IMR-90 (cell line): Measurements from ENCODE around the gene SH2B2. TPM values are rescaled to one million over a fixed set of nuclear protein-coding genes. Genes with fewer than 3 reads are reported as not detected.
A peak's percentile ranks its signal among the peaks of the same experiment; 100 is the strongest.

ENCODE experiments used
- ATAC-seq: fragments of 200-7000 bp; cut with Tn5 transposase; 2 replicates; pipeline ENCODE4 v1.9.1; 2020; ENCODE audit warnings: low read depth, mild to moderate bottlenecking, moderate library complexity
- BruUV-seq: library from RNA; stranded (reverse); fragments of 400-500 nt; replicated peaks from 2 replicates; lab custom pipeline; 2021; lab: Mats Ljungman, UMichigan
- CTCF ChIA-PET: fragments of 300-600 bp; formaldehyde crosslinking; extraction: SDS; loops from one replicate; lab custom pipeline; 2021; ENCODE audit warnings: antibody characterized with exemption; lab: Yijun Ruan, JAX
- POLR2A ChIA-PET: fragments of 300-600 bp; sonication (Branson Sonifier 250); formaldehyde crosslinking; loops from one replicate; lab custom pipeline; 2022; ENCODE audit warnings: antibody characterized with exemption; ENCODE audit not compliant: unreplicated experiment; lab: Charles Lee
- DNase-seq: peaks from one replicate; pipeline ENCODE4 v3.0.0; 2013
- H2AFZ ChIP-seq: replicated peaks from 2 replicates; pipeline ENCODE3; 2013; ENCODE audit warnings: low read length, mild to moderate bottlenecking; ENCODE audit not compliant: poor library complexity
- H2AK5ac ChIP-seq: 2 replicates; pipeline ENCODE4 v1.6.1; 2013; ENCODE audit warnings: low read depth, low read length, inconsistent platforms
- H2AK9ac ChIP-seq: replicated peaks from 2 replicates; pipeline ENCODE3; 2013; ENCODE audit warnings: mild to moderate bottlenecking, low read depth, low read length, moderate library complexity; ENCODE audit not compliant: poor library complexity
- H2BK120ac ChIP-seq: 2 replicates; pipeline ENCODE4 v1.6.1; 2013; ENCODE audit warnings: low read depth, low read length, inconsistent platforms
- H2BK15ac ChIP-seq: 3 replicates; pipeline ENCODE4 v1.6.1; 2013; ENCODE audit warnings: low read depth, low read length, inconsistent platforms
- H2BK20ac ChIP-seq: 2 replicates; pipeline ENCODE4 v1.6.1; 2013; ENCODE audit warnings: low read depth, mild to moderate bottlenecking, inconsistent platforms, low read length, moderate library complexity
- H2BK5ac ChIP-seq: 2 replicates; pipeline ENCODE4 v1.6.1; 2013; ENCODE audit warnings: mild to moderate bottlenecking, low read depth, low read length, inconsistent platforms; ENCODE audit not compliant: poor library complexity, severe bottlenecking
- H3K14ac ChIP-seq: replicated peaks from 2 replicates; pipeline ENCODE4 v1.6.1; 2013; ENCODE audit warnings: low read depth, low read length, inconsistent platforms
- H3K18ac ChIP-seq: 2 replicates; pipeline ENCODE4 v1.6.1; 2013; ENCODE audit warnings: low read depth, low read length, control low read depth
- H3K23ac ChIP-seq: 2 replicates; pipeline ENCODE4 v1.6.1; 2013; ENCODE audit warnings: low read depth, low read length, inconsistent platforms
- H3K27ac ChIP-seq: 2 replicates; pipeline ENCODE4 v1.5.1; 2013; ENCODE audit warnings: mild to moderate bottlenecking, control low read depth, low read length; ENCODE audit not compliant: insufficient read depth
- H3K27me3 ChIP-seq: 2 replicates; pipeline ENCODE4 v1.6.1; 2013; ENCODE audit warnings: low read length; ENCODE audit not compliant: control insufficient read depth, insufficient read depth
- H3K36me3 ChIP-seq: 2 replicates; pipeline ENCODE4 v1.6.1; 2013; ENCODE audit warnings: low read length, mixed read lengths; ENCODE audit not compliant: control insufficient read depth, insufficient read depth
- H3K4ac ChIP-seq: 2 replicates; pipeline ENCODE4 v1.6.1; 2013; ENCODE audit warnings: low read depth, low read length, inconsistent platforms
- H3K4me1 ChIP-seq: 2 replicates; pipeline ENCODE4 v1.6.1; 2013; ENCODE audit warnings: low read length, mixed read lengths; ENCODE audit not compliant: control insufficient read depth, insufficient read depth
- H3K4me2 ChIP-seq: 2 replicates; pipeline ENCODE4 v1.6.1; 2013; ENCODE audit warnings: low read depth, mild to moderate bottlenecking, control low read depth, low read length, moderate library complexity
- H3K4me3 ChIP-seq: 2 replicates; pipeline ENCODE4 v1.5.1; 2013; ENCODE audit warnings: low read depth, mild to moderate bottlenecking, control low read depth, low read length, moderate library complexity; ENCODE audit not compliant: insufficient read depth
- H3K56ac ChIP-seq: 2 replicates; pipeline ENCODE4 v1.6.1; 2013; ENCODE audit warnings: low read length, inconsistent platforms; ENCODE audit not compliant: insufficient read depth; ENCODE audit errors: extremely low read depth
- H3K79me1 ChIP-seq, 2 experiments: 2 replicates each; pipeline ENCODE4 v1.6.1; 2013; ENCODE audit warnings: low read length in 2 of 2, inconsistent platforms in 1 of 2, low read depth in 1 of 2
- H3K9ac ChIP-seq: 2 replicates; pipeline ENCODE4 v1.6.1; 2013; ENCODE audit warnings: low read depth, low read length, control low read depth
- H3K9me1 ChIP-seq: 2 replicates; pipeline ENCODE4 v1.6.1; 2013; ENCODE audit warnings: low read length, inconsistent platforms; ENCODE audit not compliant: insufficient read depth
- H3K9me3 ChIP-seq: 2 replicates; pipeline ENCODE4 v1.6.1; 2013; ENCODE audit warnings: low read length; ENCODE audit not compliant: control insufficient read depth, insufficient read depth
- H4K20me1 ChIP-seq: 2 replicates; pipeline ENCODE4 v1.6.1; 2013; ENCODE audit warnings: low read length, inconsistent platforms; ENCODE audit not compliant: insufficient read depth
- H4K5ac ChIP-seq: 2 replicates; pipeline ENCODE4 v1.6.1; 2013; ENCODE audit warnings: mild to moderate bottlenecking, low read depth, low read length, control low read depth
- H4K8ac ChIP-seq, 2 experiments: 2 replicates each; pipeline ENCODE4 v1.6.1; 2013; ENCODE audit warnings: low read depth in 2 of 2, low read length in 2 of 2, control low read depth in 1 of 2, inconsistent platforms in 1 of 2
- H4K91ac ChIP-seq: 2 replicates; pipeline ENCODE4 v1.6.1; 2013; ENCODE audit warnings: low read depth, low read length, inconsistent platforms; ENCODE audit not compliant: insufficient read depth
- BHLHE40 ChIP-seq: fragments of 150-350 bp; IDR thresholded peaks from 2 replicates; pipeline ENCODE4 v1.6.1; 2016; ENCODE audit warnings: mild to moderate bottlenecking, low read depth, low read length
- CEBPB ChIP-seq: IDR thresholded peaks from 2 replicates; pipeline ENCODE4 v1.6.1; 2012; ENCODE audit warnings: low read depth, low read length, improper control_type of control experiment
- CHD1 ChIP-seq: IDR thresholded peaks from 2 replicates; pipeline ENCODE4 v1.6.1; 2012; ENCODE audit warnings: low read depth, low read length, improper control_type of control experiment
- ELK1 ChIP-seq: fragments of 150-350 bp; IDR thresholded peaks from 2 replicates; pipeline ENCODE4 v1.6.1; 2016; ENCODE audit warnings: low read depth, mild to moderate bottlenecking, low read length, moderate library complexity, borderline replicate concordance
- FOS ChIP-seq: fragments of 150-350 bp; IDR thresholded peaks from 2 replicates; pipeline ENCODE4 v1.6.1; 2016; ENCODE audit warnings: low read depth, low read length
- MAFK ChIP-seq: IDR thresholded peaks from 2 replicates; pipeline ENCODE4 v1.6.1; 2012; ENCODE audit warnings: low read depth, low read length, improper control_type of control experiment
- MAZ ChIP-seq: IDR thresholded peaks from 2 replicates; pipeline ENCODE4 v1.6.1; 2012; ENCODE audit warnings: low read depth, mild to moderate bottlenecking, low read length, improper control_type of control experiment, moderate library complexity, borderline replicate concordance
- MXI1 ChIP-seq: IDR thresholded peaks from 2 replicates; pipeline ENCODE4 v1.6.1; 2012; ENCODE audit warnings: low read depth, mild to moderate bottlenecking, low read length, moderate library complexity, borderline replicate concordance
- NFE2L2 ChIP-seq: fragments of 150-350 bp; IDR thresholded peaks from 2 replicates; pipeline ENCODE4 v1.6.1; 2016; ENCODE audit warnings: low read depth, mild to moderate bottlenecking, low read length
- POLR2A ChIP-seq: IDR thresholded peaks from 2 replicates; pipeline ENCODE4 v1.6.1; 2012; ENCODE audit warnings: mild to moderate bottlenecking, low read depth, low read length
- RAD21 ChIP-seq: IDR thresholded peaks from 2 replicates; pipeline ENCODE4 v1.6.1; 2012; ENCODE audit warnings: low read length, improper control_type of control experiment
- RCOR1 ChIP-seq: IDR thresholded peaks from 2 replicates; pipeline ENCODE4 v1.6.1; 2012; ENCODE audit warnings: mild to moderate bottlenecking, low read length, improper control_type of control experiment; ENCODE audit not compliant: insufficient replicate concordance
- RFX5 ChIP-seq: IDR thresholded peaks from 2 replicates; pipeline ENCODE4 v1.8.0; 2012; ENCODE audit warnings: low read depth, mild to moderate bottlenecking, low read length, moderate library complexity
- SMC3 ChIP-seq: fragments of 150-350 bp; IDR thresholded peaks from 2 replicates; pipeline ENCODE4 v1.6.1; 2016; ENCODE audit warnings: low read depth, mild to moderate bottlenecking, antibody characterized with exemption, low read length, moderate library complexity
- WGBS, 2 experiments: methylation state at CpG; one replicate each; pipeline versions ENCODE4 v1.1.5 to v1.1.7; 2013; ENCODE audit warnings: missing lambda C conversion rate in 2 of 2; ENCODE audit not compliant: insufficient read length in 1 of 2; ENCODE audit errors: extremely low coverage in 2 of 2; 5-methylcytosine and 5-hydroxymethylcytosine counted together
- dilution Hi-C: fragments of 300-500 bp; cut with HindIII; formaldehyde crosslinking; loops from one replicate; pipeline ENCODE4 v1.14.3; 2018; ENCODE audit warnings: low sequenced_read_pairs; ENCODE audit not compliant: unreplicated experiment
- in situ Hi-C: fragments of 300-500 bp; cut with MboI; formaldehyde crosslinking; loops from 3 replicates; pipeline ENCODE4 v1.14.3; 2019; ENCODE audit warnings: low sequenced_read_pairs, inconsistent platforms, mixed read lengths
- intact Hi-C: fragments of 100-400 bp; cut with micrococcal nuclease; formaldehyde crosslinking; loops from 2 replicates; pipeline ENCODE4 v1.10.0; 2022
- polyA plus RNA-seq, 3 experiments: library from polyadenylated mRNA; depleted of rRNA; stranded (reverse); fragments of >200 nt; gene quantifications; 2 replicates each; pipeline ENCODE4 v1.2.3, GENCODE V29; 2012; ENCODE audit warnings: low replicate concordance in 1 of 3
- total RNA-seq: library from RNA; depleted of rRNA; stranded (reverse); fragments of >200 nt; gene quantifications from 2 replicates; pipeline ENCODE4 v1.2.3, GENCODE V29; 2012
- TF ChIP-seq, protein P1 (sequence below): fragments of 150-350 bp; IDR thresholded peaks from 2 replicates; pipeline ENCODE4 v1.6.1; 2017; ENCODE audit warnings: mild to moderate bottlenecking, antibody characterized with exemption, low read length, low read depth
- TF ChIP-seq, protein P2 (sequence below): conservative IDR thresholded peaks from 2 replicates; pipeline ENCODE4 v1.5.1; 2012; ENCODE audit warnings: mild to moderate bottlenecking, low read depth, low read length, improper control_type of control experiment

Gene SH2B2
- total and polyA plus RNA-seq, 2 of the 4 experiments (the other 2 are of a cell fraction), result 0.36 to 0.99 TPM

- H4K91ac ChIP-seq, result no peak overlapping the region
- H3K4me1 ChIP-seq, result no peaks in the 10 kb centered on the region
- no peak overlapping the region for H3K14ac ChIP-seq
- H2BK15ac ChIP-seq, result no peak overlapping the region
- TF ChIP-seq, protein P1, sequence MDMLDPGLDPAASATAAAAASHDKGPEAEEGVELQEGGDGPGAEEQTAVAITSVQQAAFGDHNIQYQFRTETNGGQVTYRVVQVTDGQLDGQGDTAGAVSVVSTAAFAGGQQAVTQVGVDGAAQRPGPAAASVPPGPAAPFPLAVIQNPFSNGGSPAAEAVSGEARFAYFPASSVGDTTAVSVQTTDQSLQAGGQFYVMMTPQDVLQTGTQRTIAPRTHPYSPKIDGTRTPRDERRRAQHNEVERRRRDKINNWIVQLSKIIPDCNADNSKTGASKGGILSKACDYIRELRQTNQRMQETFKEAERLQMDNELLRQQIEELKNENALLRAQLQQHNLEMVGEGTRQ, result no peak
- TF ChIP-seq RFX5, result no peak
- no peak for TF ChIP-seq MAZ
- TF ChIP-seq NFE2L2, result no peak
- TF ChIP-seq CEBPB, result no peak
- TF ChIP-seq, protein P2, sequence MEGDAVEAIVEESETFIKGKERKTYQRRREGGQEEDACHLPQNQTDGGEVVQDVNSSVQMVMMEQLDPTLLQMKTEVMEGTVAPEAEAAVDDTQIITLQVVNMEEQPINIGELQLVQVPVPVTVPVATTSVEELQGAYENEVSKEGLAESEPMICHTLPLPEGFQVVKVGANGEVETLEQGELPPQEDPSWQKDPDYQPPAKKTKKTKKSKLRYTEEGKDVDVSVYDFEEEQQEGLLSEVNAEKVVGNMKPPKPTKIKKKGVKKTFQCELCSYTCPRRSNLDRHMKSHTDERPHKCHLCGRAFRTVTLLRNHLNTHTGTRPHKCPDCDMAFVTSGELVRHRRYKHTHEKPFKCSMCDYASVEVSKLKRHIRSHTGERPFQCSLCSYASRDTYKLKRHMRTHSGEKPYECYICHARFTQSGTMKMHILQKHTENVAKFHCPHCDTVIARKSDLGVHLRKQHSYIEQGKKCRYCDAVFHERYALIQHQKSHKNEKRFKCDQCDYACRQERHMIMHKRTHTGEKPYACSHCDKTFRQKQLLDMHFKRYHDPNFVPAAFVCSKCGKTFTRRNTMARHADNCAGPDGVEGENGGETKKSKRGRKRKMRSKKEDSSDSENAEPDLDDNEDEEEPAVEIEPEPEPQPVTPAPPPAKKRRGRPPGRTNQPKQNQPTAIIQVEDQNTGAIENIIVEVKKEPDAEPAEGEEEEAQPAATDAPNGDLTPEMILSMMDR, result no peak
- no peak for TF ChIP-seq SMC3
- TF ChIP-seq FOS, result no peak
- TF ChIP-seq ELK1, result no peak
- TF ChIP-seq CHD1, result no peak
- TF ChIP-seq POLR2A, result no peak
- no peak for TF ChIP-seq MXI1
- TF ChIP-seq RAD21, result no peak
- no peak for TF ChIP-seq RCOR1
- TF ChIP-seq BHLHE40, result no peak
- TF ChIP-seq MAFK, result no peak
- no peak overlapping the region for H3K4me2 ChIP-seq
- no peak overlapping the region for H2AK5ac ChIP-seq
- no peaks in the 10 kb centered on the region for H4K20me1 ChIP-seq
- no peak overlapping the region for H2BK5ac ChIP-seq
- H3K36me3 ChIP-seq, result peaks cover 1% of the 10 kb centered on the region; the same call in 1 of the 2 replicates
- H3K9me3 ChIP-seq, result no peaks in the 10 kb centered on the region
- no peak overlapping the region for H2BK120ac ChIP-seq
- intact Hi-C loops, result no loop called here
- H3K4ac ChIP-seq, result no peak overlapping the region
- H3K9me1 ChIP-seq, result peaks cover 4% of the 10 kb centered on the region; the same call in 1 of the 2 replicates
- H3K23ac ChIP-seq, result no peak overlapping the region
- no peak overlapping the region for H2BK20ac ChIP-seq
- H3K18ac ChIP-seq, result no peak overlapping the region
- BruUV-seq, result no TSS peak
- no peaks in the 10 kb centered on the region for H3K27me3 ChIP-seq
- H3K27ac ChIP-seq, result no peak overlapping the region
- H4K8ac ChIP-seq, result no peak overlapping the region
- no peak overlapping the region for H4K5ac ChIP-seq
- ChIA-PET POLR2A (no interaction called here), CTCF (no interaction called here)
- H2AFZ ChIP-seq, result peak overlapping the region; percentile 41
- H3K56ac ChIP-seq, result no peak overlapping the region
- no peak overlapping the region for H2AK9ac ChIP-seq
- H3K9ac ChIP-seq, result no peak overlapping the region
- H3K79me1 ChIP-seq, result no peaks in the 10 kb centered on the region
- 77% methylated on average over 16 of the region's 37 CpGs; no CpG with 5 or more reads in 1 of the 2 experiments for WGBS, 2 experiments
- in situ Hi-C loops, result no loop called here
- no peak for DNase-seq
- dilution Hi-C loops, result no loop called here
- no peak overlapping the region for H3K4me3 ChIP-seq
- ATAC-seq, result no peak
Measured at GRCh38 chr7:102320601-102321350, 34.1 kb downstream of the SH2B2 start.
